Panc1 (cell line): ENCODE measurements around the gene CCNA2. TPM values are rescaled to one million over a fixed set of nuclear protein-coding genes. Genes with fewer than 3 reads are reported as not detected.

Experiments
- ATAC-seq: fragments of 200-7000 bp; cut with Tn5 transposase; 2 replicates; pipeline ENCODE4 v1.9.1; 2020; ENCODE audit warnings: mild to moderate bottlenecking, moderate library complexity
- BruUV-seq: library from RNA; stranded (reverse); fragments of 400-500 nt; replicated peaks from 2 replicates; lab custom pipeline; 2021; lab: Mats Ljungman, UMichigan
- CTCF ChIA-PET: fragments of 300-600 bp; sonication (Branson Sonifier 250); formaldehyde crosslinking; loops from one replicate; lab custom pipeline; 2022; ENCODE audit warnings: antibody characterized with exemption; lab: Charles Lee
- POLR2A ChIA-PET: fragments of 300-600 bp; sonication (Branson Sonifier 250); formaldehyde crosslinking; loops from one replicate; lab custom pipeline; 2022; ENCODE audit warnings: antibody characterized with exemption; lab: Charles Lee
- DNase-seq: peaks from one replicate; pipeline ENCODE4 v3.0.0-alpha.2; 2010; ENCODE audit warnings: low read depth, low spot score
- H3K27ac ChIP-seq: 2 replicates; pipeline ENCODE4 v1.5.1; 2011; ENCODE audit warnings: mild to moderate bottlenecking, low read length, inconsistent platforms
- H3K27me3 ChIP-seq: fragments of 200-500 bp; sonication (Bioruptor generic); 2 replicates; pipeline ENCODE4 v1.6.0; 2014; ENCODE audit warnings: low read length, inconsistent platforms; ENCODE audit not compliant: control insufficient read depth, insufficient read depth
- H3K36me3 ChIP-seq: fragments of 200-500 bp; sonication (Bioruptor generic); 2 replicates; pipeline ENCODE4 v1.5.1; 2014; ENCODE audit warnings: inconsistent platforms, mild to moderate bottlenecking, low read length, moderate library complexity; ENCODE audit not compliant: control insufficient read depth, insufficient read depth
- H3K4me1 ChIP-seq: 2 replicates; pipeline ENCODE4 v1.5.1; 2011; ENCODE audit warnings: inconsistent platforms, mild to moderate bottlenecking, low read length, moderate library complexity; ENCODE audit not compliant: control insufficient read depth, insufficient read depth
- H3K4me3 ChIP-seq, 2 experiments: 2 replicates each; pipeline ENCODE4 v1.5.1; 2011 to 2012; ENCODE audit warnings: low read depth in 2 of 2, low read length in 2 of 2, mild to moderate bottlenecking in 2 of 2, inconsistent platforms in 1 of 2, moderate library complexity in 1 of 2
- H3K9me3 ChIP-seq: fragments of 200-500 bp; sonication (Bioruptor generic); 2 replicates; pipeline ENCODE4 v1.5.1; 2014; ENCODE audit warnings: low read depth, mild to moderate bottlenecking, inconsistent platforms, low read length, moderate library complexity; ENCODE audit not compliant: control insufficient read depth, insufficient read depth
- CTCF ChIP-seq: fragments of 450-650 bp; IDR thresholded peaks from 2 replicates; pipeline ENCODE4 v1.5.1; 2017; ENCODE audit warnings: mild to moderate bottlenecking
- POLR2AphosphoS5 ChIP-seq: IDR thresholded peaks from 2 replicates; pipeline ENCODE4 v1.6.1; 2012; ENCODE audit warnings: mild to moderate bottlenecking, low read depth, low read length, moderate library complexity
- SIN3A ChIP-seq: IDR thresholded peaks from 2 replicates; pipeline ENCODE4 v1.6.1; 2012; ENCODE audit warnings: low read depth, mild to moderate bottlenecking, low read length, moderate library complexity, borderline replicate concordance; ENCODE audit not compliant: insufficient read depth
- TCF7L2 ChIP-seq: IDR thresholded peaks from 2 replicates; pipeline ENCODE4 v1.6.1; 2011; ENCODE audit warnings: mild to moderate bottlenecking, low read depth, low read length, inconsistent platforms
- in situ Hi-C: cut with HindIII; loops from 2 replicates; pipeline ENCODE4 v1.10.0; 2016; ENCODE audit warnings: low sequenced_read_pairs, low pct_unique_long_range_greater_than_20kb
- intact Hi-C: fragments of 100-400 bp; cut with micrococcal nuclease; formaldehyde crosslinking; loops from one replicate; pipeline ENCODE4 v1.10.0; 2022; ENCODE audit not compliant: unreplicated experiment
- total RNA-seq: library from RNA; stranded (reverse); gene quantifications from one replicate; pipeline ENCODE4 v1.2.1, GENCODE V29; 2021; ENCODE audit not compliant: unreplicated experiment
- TF ChIP-seq, protein P1 (sequence below), 2 experiments: IDR thresholded peaks; 2 replicates each; pipeline ENCODE4 v1.6.1; 2011 to 2012; ENCODE audit warnings: low read depth in 2 of 2, control low read depth in 1 of 2, low read length in 1 of 2, mild to moderate bottlenecking in 1 of 2, moderate library complexity in 1 of 2; ENCODE audit not compliant: insufficient read depth in 1 of 2

Gene CCNA2
- total RNA-seq, 1 experiment from 2014 or later: 31.8 TPM

DNA sequence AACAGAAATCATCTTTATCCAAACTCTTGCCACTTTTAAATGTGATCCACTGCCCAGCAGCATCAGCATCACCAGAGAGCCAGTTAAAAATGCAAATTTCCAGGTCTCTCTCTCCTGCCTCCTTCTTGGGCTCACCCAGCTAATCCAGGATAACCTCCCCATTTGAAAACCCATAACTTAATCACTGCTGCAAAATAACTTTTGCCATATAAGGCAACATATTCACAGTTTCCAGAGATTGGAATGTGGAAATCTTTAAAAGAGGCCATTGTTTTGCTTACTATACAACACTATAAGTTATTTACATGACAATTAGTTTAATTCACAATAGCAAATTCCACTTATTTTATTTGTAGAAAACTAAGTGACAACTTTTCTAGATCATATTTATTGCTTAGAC lies 27.4 kb downstream of the CCNA2 start:
- Histone ChIP-seq H3K4me1 (no peaks in the 10 kb centered on the region; the same call in 1 of the 2 replicates), H3K27ac (no peak overlapping the region), H3K27me3 (peaks cover 3% of the 10 kb centered on the region; the same call in 1 of the 2 replicates), H3K4me3 (no peak overlapping the region), H3K36me3 (0 out of 2 replicates have a peak, but pooled peaks cover 2% of the 10 kb centered on the region), H3K9me3 (no peaks in the 10 kb centered on the region)
- BruUV-seq: no TSS peak
- TF ChIP-seq TCF7L2 (no peak), CTCF (no peak), SIN3A (no peak), POLR2AphosphoS5 (no peak)
- TF ChIP-seq, protein P1, sequence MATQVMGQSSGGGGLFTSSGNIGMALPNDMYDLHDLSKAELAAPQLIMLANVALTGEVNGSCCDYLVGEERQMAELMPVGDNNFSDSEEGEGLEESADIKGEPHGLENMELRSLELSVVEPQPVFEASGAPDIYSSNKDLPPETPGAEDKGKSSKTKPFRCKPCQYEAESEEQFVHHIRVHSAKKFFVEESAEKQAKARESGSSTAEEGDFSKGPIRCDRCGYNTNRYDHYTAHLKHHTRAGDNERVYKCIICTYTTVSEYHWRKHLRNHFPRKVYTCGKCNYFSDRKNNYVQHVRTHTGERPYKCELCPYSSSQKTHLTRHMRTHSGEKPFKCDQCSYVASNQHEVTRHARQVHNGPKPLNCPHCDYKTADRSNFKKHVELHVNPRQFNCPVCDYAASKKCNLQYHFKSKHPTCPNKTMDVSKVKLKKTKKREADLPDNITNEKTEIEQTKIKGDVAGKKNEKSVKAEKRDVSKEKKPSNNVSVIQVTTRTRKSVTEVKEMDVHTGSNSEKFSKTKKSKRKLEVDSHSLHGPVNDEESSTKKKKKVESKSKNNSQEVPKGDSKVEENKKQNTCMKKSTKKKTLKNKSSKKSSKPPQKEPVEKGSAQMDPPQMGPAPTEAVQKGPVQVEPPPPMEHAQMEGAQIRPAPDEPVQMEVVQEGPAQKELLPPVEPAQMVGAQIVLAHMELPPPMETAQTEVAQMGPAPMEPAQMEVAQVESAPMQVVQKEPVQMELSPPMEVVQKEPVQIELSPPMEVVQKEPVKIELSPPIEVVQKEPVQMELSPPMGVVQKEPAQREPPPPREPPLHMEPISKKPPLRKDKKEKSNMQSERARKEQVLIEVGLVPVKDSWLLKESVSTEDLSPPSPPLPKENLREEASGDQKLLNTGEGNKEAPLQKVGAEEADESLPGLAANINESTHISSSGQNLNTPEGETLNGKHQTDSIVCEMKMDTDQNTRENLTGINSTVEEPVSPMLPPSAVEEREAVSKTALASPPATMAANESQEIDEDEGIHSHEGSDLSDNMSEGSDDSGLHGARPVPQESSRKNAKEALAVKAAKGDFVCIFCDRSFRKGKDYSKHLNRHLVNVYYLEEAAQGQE (IDR thresholded peaks at IDR 0.05; ENCODE audit: insufficient read depth in 1 of 2, low read depth in 2 of 2, low read length in 1 of 2): no peak
- ATAC-seq: no peak
- DNase-seq: no peak
- intact Hi-C loops (no loop called here), in situ Hi-C loops (no loop called here)
- ChIA-PET CTCF (no interaction called here), POLR2A (no interaction called here)

- no peak overlapping the region for H3K4me3 ChIP-seq
- no peaks in the 10 kb centered on the region for H3K36me3 ChIP-seq
- DNase-seq (no peak), ATAC-seq (no peak)
- TF ChIP-seq, protein P1 (IDR thresholded peaks at IDR 0.05; ENCODE audit: insufficient read depth in 1 of 2, low read depth in 2 of 2, low read length in 1 of 2): no peak
- TF ChIP-seq CTCF: no peak
- TF ChIP-seq TCF7L2: no peak
- TF ChIP-seq SIN3A: no peak
- TF ChIP-seq POLR2AphosphoS5: no peak
- H3K27me3 ChIP-seq: peaks cover 5% of the 10 kb centered on the region
- in situ Hi-C loops (no loop called here), intact Hi-C loops (no loop called here)
- no peaks in the 10 kb centered on the region for H3K9me3 ChIP-seq
- H3K27ac ChIP-seq: no peak overlapping the region
- no TSS peak for BruUV-seq
- no peaks in the 10 kb centered on the region; the same call in 1 of the 2 replicates for H3K4me1 ChIP-seq
- POLR2A ChIA-PET: no interaction called here
- CTCF ChIA-PET: no interaction called here
Observed at GRCh38 chr4:121794505-121795188, 29.0 kb downstream of the CCNA2 start.
